Keratinocyte (primary cell): ENCODE measurements around the gene SHROOM3. TPM values are rescaled to one million over a fixed set of nuclear protein-coding genes. Genes with fewer than 3 reads are reported as not detected.

Source experiments
- DNase-seq: peaks from one replicate; pipeline ENCODE4 v3.0.0-alpha.2; 2011; ENCODE audit warnings: low read depth, missing footprints, low spot score
- FAIRE-seq: peaks from 2 replicates; lab custom pipeline; 2011; peaks lifted over from hg19 to GRCh38; lab: Jason Lieb, UNC
- H2AFZ ChIP-seq: 2 replicates; pipeline ENCODE4 v1.6.0; 2012; ENCODE audit warnings: low read length, control low read depth, inconsistent platforms; ENCODE audit not compliant: control insufficient read depth
- H3K27ac ChIP-seq: 2 replicates; pipeline ENCODE4 v1.5.1; 2011; ENCODE audit warnings: low read length; ENCODE audit not compliant: control insufficient read depth, insufficient read depth
- H3K27me3 ChIP-seq: 3 replicates; pipeline ENCODE4 v1.6.0; 2011; ENCODE audit warnings: low read length; ENCODE audit not compliant: control insufficient read depth, insufficient read depth; ENCODE audit errors: extremely low read depth
- H3K36me3 ChIP-seq, 2 experiments: 2 replicates in 1 of 2; 3 replicates in 1 of 2; pipeline ENCODE4 v1.5.1; 2011; ENCODE audit warnings: low read length in 2 of 2, mild to moderate bottlenecking in 1 of 2; ENCODE audit not compliant: control insufficient read depth in 2 of 2, insufficient read depth in 2 of 2; ENCODE audit errors: extremely low read depth in 1 of 2
- H3K4me1 ChIP-seq: 3 replicates; pipeline ENCODE4 v1.5.1; 2011; ENCODE audit warnings: low read length; ENCODE audit not compliant: control insufficient read depth, insufficient read depth; ENCODE audit errors: extremely low read depth
- H3K4me2 ChIP-seq: 3 replicates; pipeline ENCODE4 v1.6.0; 2011; ENCODE audit warnings: low read depth, low read length; ENCODE audit not compliant: control insufficient read depth, insufficient read depth; ENCODE audit errors: extremely low read depth
- H3K4me3 ChIP-seq, 3 experiments: fragments of 200-600 bp in 1 of 3; sonication (generic) in 1 of 3; 2 replicates in 2 of 3; 3 replicates in 1 of 3; pipeline ENCODE4 v1.5.1; 2011 to 2016; ENCODE audit warnings: low read length in 3 of 3, mild to moderate bottlenecking in 3 of 3, control low read depth in 2 of 3, inconsistent platforms in 1 of 3, low read depth in 1 of 3, mixed read lengths in 1 of 3, mixed run types in 1 of 3, moderate library complexity in 1 of 3; ENCODE audit not compliant: control insufficient read depth in 2 of 3, insufficient read depth in 2 of 3; ENCODE audit errors: extremely low read depth in 1 of 3
- H3K79me2 ChIP-seq: 2 replicates; pipeline ENCODE4 v1.6.0; 2012; ENCODE audit warnings: low read length; ENCODE audit not compliant: control insufficient read depth, insufficient read depth
- H3K9ac ChIP-seq: 3 replicates; pipeline ENCODE4 v1.6.0; 2011; ENCODE audit warnings: low read length; ENCODE audit not compliant: control insufficient read depth, insufficient read depth; ENCODE audit errors: extremely low read depth
- H3K9me1 ChIP-seq: 3 replicates; pipeline ENCODE4 v1.6.0; 2011; ENCODE audit warnings: low read length; ENCODE audit not compliant: control insufficient read depth, insufficient read depth; ENCODE audit errors: extremely low read depth
- H3K9me3 ChIP-seq: 2 replicates; pipeline ENCODE4 v1.5.1; 2012; ENCODE audit warnings: low read depth, low read length; ENCODE audit not compliant: control insufficient read depth
- H4K20me1 ChIP-seq: 3 replicates; pipeline ENCODE4 v1.6.0; 2011; ENCODE audit warnings: low read length; ENCODE audit not compliant: control insufficient read depth, insufficient read depth; ENCODE audit errors: extremely low read depth
- EZH2 ChIP-seq: IDR thresholded peaks from one replicate; pipeline ENCODE4 v1.6.1; 2012; ENCODE audit warnings: inconsistent platforms, mild to moderate bottlenecking, low read length, moderate library complexity
- dilution Hi-C: fragments of 300-500 bp; cut with MboI; formaldehyde crosslinking; loops from one replicate; pipeline ENCODE4 v1.7.0; 2020; ENCODE audit warnings: low sequenced_read_pairs; ENCODE audit not compliant: extremely low pct_ligation_motif_present
- polyA plus RNA-seq, 5 experiments: library from polyadenylated mRNA; depleted of rRNA in 3 of 5; stranded (reverse) in 3 of 5; stranded (forward) in 1 of 5; unstranded in 1 of 5; fragments of >200 nt; gene quantifications; 1 replicate in 1 of 5; 2 replicates in 3 of 5; 3 replicates in 1 of 5; pipeline versions ENCODE4 v1.2.1 to v1.2.3, GENCODE V29; 2011 to 2012; ENCODE audit warnings: missing spikeins in 2 of 5, low read depth in 1 of 5, low replicate concordance in 1 of 5
- TF ChIP-seq, protein P1 (sequence below), 3 experiments: IDR thresholded peaks in 1 of 3; conservative IDR thresholded peaks in 1 of 3; optimal IDR thresholded peaks in 1 of 3; 2 replicates in 2 of 3; 3 replicates in 1 of 3; pipeline versions ENCODE3 to v1.5.1; 2011; ENCODE audit warnings: low read length in 3 of 3, mild to moderate bottlenecking in 3 of 3, moderate library complexity in 2 of 3, control low read depth in 1 of 3, inconsistent platforms in 1 of 3; ENCODE audit not compliant: insufficient read depth in 2 of 3; ENCODE audit errors: extremely low read depth in 1 of 3

SHROOM3 gene
- polyA plus RNA-seq, 1 donor (not counting 4 experiments of a cell fraction or from before 2014, with no cell fraction given): 4.9 TPM

DNA sequence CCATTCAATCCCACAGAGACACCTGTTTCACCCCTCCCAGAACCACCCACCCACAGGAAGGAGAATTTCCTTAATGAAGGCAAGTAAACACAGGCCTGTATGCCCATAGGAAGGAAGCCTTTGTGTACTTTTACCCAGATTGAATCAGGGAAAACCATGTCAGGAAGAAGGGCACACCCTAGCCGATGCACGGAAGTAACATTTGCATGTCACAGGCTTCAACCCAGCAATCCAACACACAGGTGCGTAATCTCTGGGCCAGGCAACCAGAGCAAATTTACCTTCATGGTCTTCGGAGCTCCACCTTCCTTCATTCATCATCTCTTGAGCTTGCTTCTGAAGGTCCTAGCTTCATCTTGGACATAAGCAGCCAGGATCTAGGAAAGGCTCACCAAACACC lies 206.3 kb downstream of the SHROOM3 start:
- no peak overlapping the region for H2AFZ ChIP-seq
- no peak overlapping the region for H3K4me3 ChIP-seq
- no peaks in the 10 kb centered on the region for H3K79me2 ChIP-seq
- dilution Hi-C loops: no loop called here
- H4K20me1 ChIP-seq: no peaks in the 10 kb centered on the region
- H3K4me1 ChIP-seq: peaks cover 54% of the 10 kb centered on the region
- peak overlapping the region; percentile 29 for H3K4me2 ChIP-seq
- no peaks in the 10 kb centered on the region for H3K36me3 ChIP-seq
- H3K27me3 ChIP-seq: no peaks in the 10 kb centered on the region
- H3K9me3 ChIP-seq: no peaks in the 10 kb centered on the region
- TF ChIP-seq, protein P1, sequence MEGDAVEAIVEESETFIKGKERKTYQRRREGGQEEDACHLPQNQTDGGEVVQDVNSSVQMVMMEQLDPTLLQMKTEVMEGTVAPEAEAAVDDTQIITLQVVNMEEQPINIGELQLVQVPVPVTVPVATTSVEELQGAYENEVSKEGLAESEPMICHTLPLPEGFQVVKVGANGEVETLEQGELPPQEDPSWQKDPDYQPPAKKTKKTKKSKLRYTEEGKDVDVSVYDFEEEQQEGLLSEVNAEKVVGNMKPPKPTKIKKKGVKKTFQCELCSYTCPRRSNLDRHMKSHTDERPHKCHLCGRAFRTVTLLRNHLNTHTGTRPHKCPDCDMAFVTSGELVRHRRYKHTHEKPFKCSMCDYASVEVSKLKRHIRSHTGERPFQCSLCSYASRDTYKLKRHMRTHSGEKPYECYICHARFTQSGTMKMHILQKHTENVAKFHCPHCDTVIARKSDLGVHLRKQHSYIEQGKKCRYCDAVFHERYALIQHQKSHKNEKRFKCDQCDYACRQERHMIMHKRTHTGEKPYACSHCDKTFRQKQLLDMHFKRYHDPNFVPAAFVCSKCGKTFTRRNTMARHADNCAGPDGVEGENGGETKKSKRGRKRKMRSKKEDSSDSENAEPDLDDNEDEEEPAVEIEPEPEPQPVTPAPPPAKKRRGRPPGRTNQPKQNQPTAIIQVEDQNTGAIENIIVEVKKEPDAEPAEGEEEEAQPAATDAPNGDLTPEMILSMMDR (optimal IDR thresholded peaks at IDR 0.05 in 1 of 3, IDR thresholded peaks at IDR 0.05 in 1 of 3, conservative IDR thresholded peaks at IDR 0.05 in 1 of 3; ENCODE audit: extremely low read depth in 1 of 3, insufficient read depth in 2 of 3, low read length in 3 of 3): no peak
- TF ChIP-seq EZH2: no peak
- H3K9me1 ChIP-seq: no peaks in the 10 kb centered on the region
- H3K9ac ChIP-seq: no peak overlapping the region
- DNase-seq: no peak
- peak; percentile 83 for FAIRE-seq
- H3K27ac ChIP-seq: no peak overlapping the region

DNA sequence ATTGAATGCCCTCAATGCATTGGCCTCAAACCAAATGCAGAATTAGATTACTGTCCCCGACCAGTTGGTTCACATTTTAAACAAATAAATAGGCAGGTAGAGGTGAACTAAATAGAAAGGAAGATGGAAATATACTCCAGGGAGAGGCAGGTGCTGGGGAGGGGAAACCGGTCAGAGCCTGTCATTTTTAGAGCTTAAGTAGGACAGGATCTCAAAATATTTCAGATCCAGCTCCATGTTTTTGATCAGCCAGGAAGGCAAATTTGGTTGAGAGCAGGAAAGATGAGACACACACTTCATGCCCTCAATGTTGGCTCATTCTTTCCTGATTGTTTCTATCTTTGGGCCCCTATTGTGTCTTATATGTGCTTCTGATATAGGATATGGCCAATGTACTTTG lies 206.7 kb downstream of the SHROOM3 start:
- Histone ChIP-seq H3K4me3 (no peak overlapping the region), H3K4me2 (peak overlapping the region; percentile 29), H4K20me1 (no peaks in the 10 kb centered on the region), H3K9ac (no peak overlapping the region), H3K9me1 (no peaks in the 10 kb centered on the region), H3K27me3 (no peaks in the 10 kb centered on the region), H3K79me2 (no peaks in the 10 kb centered on the region), H3K9me3 (no peaks in the 10 kb centered on the region), H2AFZ (no peak overlapping the region), H3K27ac (no peak overlapping the region), H3K36me3 (no peaks in the 10 kb centered on the region), H3K4me1 (peaks cover 54% of the 10 kb centered on the region)
- TF ChIP-seq, protein P1 (optimal IDR thresholded peaks at IDR 0.05 in 1 of 3, IDR thresholded peaks at IDR 0.05 in 1 of 3, conservative IDR thresholded peaks at IDR 0.05 in 1 of 3; ENCODE audit: extremely low read depth in 1 of 3, insufficient read depth in 2 of 3, low read length in 3 of 3): no peak
- FAIRE-seq (peak; percentile 29), DNase-seq (no peak)
- dilution Hi-C loops: no loop called here
